Immature natural killer cell (primary cell): ENCODE results near the gene PLEKHH2. TPM values are rescaled to one million over a fixed set of nuclear protein-coding genes. Genes with fewer than 3 reads are reported as not detected.

Source experiments
- DNase-seq, 3 donors: peaks; one replicate each; pipeline ENCODE4 v3.0.0; 2022; ENCODE audit warnings: mixed read lengths in 1 of 3
- H3K27ac Mint-ChIP-seq, 6 donors: one replicate each; pipeline ENCODE4 v1.8.0; 2020; ENCODE audit warnings: mixed read lengths in 6 of 6, mild to moderate bottlenecking in 5 of 6, inconsistent platforms in 4 of 6, moderate library complexity in 3 of 6
- H3K27me3 Mint-ChIP-seq, 3 donors: one replicate each; pipeline ENCODE4 v1.8.0; 2020 to 2021; ENCODE audit warnings: low read depth in 3 of 3, mild to moderate bottlenecking in 3 of 3, mixed read lengths in 3 of 3, moderate library complexity in 3 of 3, inconsistent platforms in 1 of 3
- H3K36me3 Mint-ChIP-seq, 3 donors: one replicate each; pipeline ENCODE4 v1.8.0; 2020; ENCODE audit warnings: mixed read lengths in 3 of 3, inconsistent platforms in 2 of 3, mild to moderate bottlenecking in 2 of 3
- H3K4me1 Mint-ChIP-seq, 2 donors: one replicate each; pipeline ENCODE4 v1.8.0; 2020; ENCODE audit warnings: inconsistent platforms in 2 of 2, mild to moderate bottlenecking in 2 of 2, mixed read lengths in 2 of 2, moderate library complexity in 1 of 2
- H3K4me3 Mint-ChIP-seq, 5 donors: one replicate each; pipeline ENCODE4 v1.8.0; 2020; ENCODE audit warnings: mild to moderate bottlenecking in 5 of 5, mixed read lengths in 5 of 5, inconsistent platforms in 3 of 5, moderate library complexity in 3 of 5
- H3K9me3 Mint-ChIP-seq, 6 donors: one replicate each; pipeline ENCODE4 v1.8.0; 2020; ENCODE audit warnings: mild to moderate bottlenecking in 6 of 6, mixed read lengths in 6 of 6, inconsistent platforms in 4 of 6, moderate library complexity in 3 of 6
- polyA plus RNA-seq, 3 donors: library from polyadenylated mRNA; unstranded; fragments of 300-500 nt; fragmentation: Illumina TruSeq; gene quantifications; one replicate each; pipeline ENCODE4 v1.2.3, GENCODE V29; 2021

PLEKHH2 gene
- polyA plus RNA-seq, 3 donors from 2014 or later: not detected

- DNase-seq: no peak
- H3K4me1 Mint-ChIP-seq: no peaks in the 10 kb centered on the region
- no peaks in the 10 kb centered on the region for H3K9me3 Mint-ChIP-seq
- no peak overlapping the region for H3K4me3 Mint-ChIP-seq
- H3K27ac Mint-ChIP-seq: no peak overlapping the region
- H3K27me3 Mint-ChIP-seq: no peaks in the 10 kb centered on the region
- peaks cover 8 to 10% (median 9%) of the 10 kb centered on the region in 3 donors for H3K36me3 Mint-ChIP-seq
Observed at GRCh38 chr2:43800894-43801293, 163.8 kb downstream of the PLEKHH2 start.

GRCh38 chr2:43802135-43802534 is 165.1 kb downstream of the PLEKHH2 start:
- Mint-ChIP-seq H3K9me3 (no peaks in the 10 kb centered on the region), H3K27ac (no peak overlapping the region), H3K27me3 (no peaks in the 10 kb centered on the region), H3K4me1 (no peaks in the 10 kb centered on the region), H3K4me3 (no peak overlapping the region), H3K36me3 (peaks cover 11 to 19% (median 14%) of the 10 kb centered on the region in 3 donors)
- no peak for DNase-seq

GRCh38 chr2:43803113-43803512 is 166.1 kb downstream of the PLEKHH2 start:
- Mint-ChIP-seq H3K4me3 (no peak overlapping the region), H3K27ac (no peak overlapping the region), H3K4me1 (no peaks in the 10 kb centered on the region), H3K27me3 (no peaks in the 10 kb centered on the region), H3K9me3 (no peaks in the 10 kb centered on the region), H3K36me3 (peaks cover 11 to 19% (median 14%) of the 10 kb centered on the region in 3 donors)
- no peak for DNase-seq

GRCh38 chr2:43806719-43807031 is 169.6 kb downstream of the PLEKHH2 start:
- H3K27me3 Mint-ChIP-seq: no peaks in the 10 kb centered on the region
- no peaks in the 10 kb centered on the region for H3K4me1 Mint-ChIP-seq
- H3K27ac Mint-ChIP-seq: no peak overlapping the region
- H3K4me3 Mint-ChIP-seq: no peak overlapping the region
- H3K9me3 Mint-ChIP-seq: no peaks in the 10 kb centered on the region
- DNase-seq: no peak
- peaks cover 14 to 19% (median 15%) of the 10 kb centered on the region in 3 donors for H3K36me3 Mint-ChIP-seq

GRCh38 chr2:43810452-43810851 is 173.4 kb downstream of the PLEKHH2 start:
- no peak for DNase-seq
- Mint-ChIP-seq H3K4me3 (no peak overlapping the region), H3K27ac (no peak overlapping the region), H3K36me3 (peaks cover 9 to 15% (median 11%) of the 10 kb centered on the region in 3 donors), H3K4me1 (no peaks in the 10 kb centered on the region), H3K9me3 (no peaks in the 10 kb centered on the region), H3K27me3 (peaks cover 0 to 4% (median 0%) of the 10 kb centered on the region in 3 donors)

GRCh38 chr2:43810888-43811287 is 173.8 kb downstream of the PLEKHH2 start:
- H3K27me3 Mint-ChIP-seq: peaks cover 0 to 6% (median 0%) of the 10 kb centered on the region in 3 donors
- no peak overlapping the region for H3K27ac Mint-ChIP-seq
- no peak for DNase-seq
- H3K36me3 Mint-ChIP-seq: peaks cover 9 to 15% (median 11%) of the 10 kb centered on the region in 3 donors
- H3K9me3 Mint-ChIP-seq: no peaks in the 10 kb centered on the region
- no peak overlapping the region for H3K4me3 Mint-ChIP-seq
- H3K4me1 Mint-ChIP-seq: no peaks in the 10 kb centered on the region

- no peak for DNase-seq
- no peak overlapping the region for H3K4me3 Mint-ChIP-seq
- no peaks in the 10 kb centered on the region for H3K4me1 Mint-ChIP-seq
- H3K27me3 Mint-ChIP-seq: peaks cover 0 to 6% (median 0%) of the 10 kb centered on the region in 3 donors
- no peaks in the 10 kb centered on the region for H3K9me3 Mint-ChIP-seq
- peaks cover 0 to 6% (median 4%) of the 10 kb centered on the region in 3 donors for H3K36me3 Mint-ChIP-seq
- H3K27ac Mint-ChIP-seq: no peak overlapping the region
Observed at GRCh38 chr2:43812006-43812405, 174.9 kb downstream of the PLEKHH2 start.

GRCh38 chr2:43812947-43813346 is 175.9 kb downstream of the PLEKHH2 start:
- Mint-ChIP-seq H3K4me3 (no peak overlapping the region), H3K36me3 (peaks cover 0 to 6% (median 4%) of the 10 kb centered on the region in 3 donors), H3K27me3 (peaks cover 0 to 6% (median 0%) of the 10 kb centered on the region in 3 donors), H3K4me1 (no peaks in the 10 kb centered on the region), H3K27ac (no peak overlapping the region), H3K9me3 (no peaks in the 10 kb centered on the region)
- DNase-seq: no peak

- Mint-ChIP-seq H3K27ac (no peak overlapping the region), H3K9me3 (no peaks in the 10 kb centered on the region), H3K4me1 (no peaks in the 10 kb centered on the region), H3K36me3 (peaks cover 0 to 6% (median 4%) of the 10 kb centered on the region in 3 donors), H3K4me3 (no peak overlapping the region), H3K27me3 (peaks cover 0 to 6% (median 0%) of the 10 kb centered on the region in 3 donors)
- DNase-seq: no peak
Observed at GRCh38 chr2:43814711-43815110, 177.7 kb downstream of the PLEKHH2 start.

Other genes with a start within 250 kb of the PLEKHH2 start
- gene THADA, start 41.2 kb upstream of the PLEKHH2 start, polyA plus RNA-seq: 10 to 100 TPM in 1 of 3 donors, 1 to 10 TPM in 2; 4.2 to 16.2 (median 8.9) TPM
- not detected for gene C1GALT1C1L, start 39.2 kb downstream of the PLEKHH2 start, polyA plus RNA-seq
- 10 to 100 TPM in 1 of 3 donors, 1 to 10 TPM in 2; 5.7 to 11.5 (median 5.9) TPM for gene DYNC2LI1, start 136.8 kb downstream of the PLEKHH2 start, polyA plus RNA-seq
- gene ABCG5, start 201.6 kb downstream of the PLEKHH2 start, polyA plus RNA-seq: not detected
- not detected for gene ABCG8, start 201.7 kb downstream of the PLEKHH2 start, polyA plus RNA-seq